ENCODE data around the gene NAA16. TPM values are rescaled to one million over a fixed set of nuclear protein-coding genes. Genes with fewer than 3 reads are reported as not detected.
"Not testable (repeated sequence)": the region's sequence is repeated elsewhere in the genome, so short reads cannot be mapped to it uniquely, and the experiment has no call there.

Gene NAA16
- total RNA-seq, 1 donor = 8.3 TPM

GRCh38 chr13:41418731-41419130 is 107.7 kb downstream of the NAA16 start:
- no peak overlapping the region for H3K4me2 ChIP-seq (ENCODE audit: insufficient read depth, low read length)
- H3K36me3 ChIP-seq (ENCODE audit: insufficient read depth, low read length) = no peaks in the 10 kb centered on the region
- no peaks in the 10 kb centered on the region for H3K27me3 ChIP-seq (ENCODE audit: insufficient read depth, low read length)
- H4K20me1 ChIP-seq (ENCODE audit: insufficient read depth, low read length) = no peaks in the 10 kb centered on the region
- no peak for TF ChIP-seq CTCF (IDR thresholded peaks at IDR 0.05; ENCODE audit: extremely low read depth, low read depth, low read length)
- no peak overlapping the region for H2AFZ ChIP-seq (ENCODE audit: low read length)
- H3K4me3 ChIP-seq (ENCODE audit: insufficient read depth, low read length) = no peak overlapping the region
- H3K9me3 ChIP-seq (ENCODE audit: low read depth, low read length) = no peaks in the 10 kb centered on the region
- H3K4me1 ChIP-seq (ENCODE audit: insufficient read depth, low read length) = peaks cover 3% of the 10 kb centered on the region
- H3K79me2 ChIP-seq (ENCODE audit: insufficient read depth, low read length) = no peaks in the 10 kb centered on the region
- H3K27ac ChIP-seq (ENCODE audit: low read depth, low read length) = no peak overlapping the region
- DNase-seq (ENCODE audit: insufficient read length, low spot score, missing footprints) = no peak

- Histone ChIP-seq H3K4me3 (ENCODE audit: insufficient read depth, low read length) (no peak overlapping the region), H3K27ac (ENCODE audit: low read depth, low read length) (no peak overlapping the region), H3K79me2 (ENCODE audit: insufficient read depth, low read length) (no peaks in the 10 kb centered on the region), H2AFZ (ENCODE audit: low read length) (no peak overlapping the region), H3K36me3 (ENCODE audit: insufficient read depth, low read length) (no peaks in the 10 kb centered on the region), H3K9me3 (ENCODE audit: low read depth, low read length) (no peaks in the 10 kb centered on the region), H3K4me1 (ENCODE audit: insufficient read depth, low read length) (peaks cover 3% of the 10 kb centered on the region), H4K20me1 (ENCODE audit: insufficient read depth, low read length) (no peaks in the 10 kb centered on the region), H3K27me3 (ENCODE audit: insufficient read depth, low read length) (no peaks in the 10 kb centered on the region), H3K4me2 (ENCODE audit: insufficient read depth, low read length) (no peak overlapping the region)
- no peak for DNase-seq (ENCODE audit: insufficient read length, low spot score, missing footprints)
- TF ChIP-seq CTCF (IDR thresholded peaks at IDR 0.05; ENCODE audit: extremely low read depth, low read depth, low read length) = no peak
These were observed 108.1 kb downstream of the NAA16 start for GRCh38 chr13:41419206-41419605.

- Histone ChIP-seq H3K36me3 (ENCODE audit: insufficient read depth, low read length) (no peaks in the 10 kb centered on the region), H3K4me1 (ENCODE audit: insufficient read depth, low read length) (peaks cover 3% of the 10 kb centered on the region), H3K79me2 (ENCODE audit: insufficient read depth, low read length) (no peaks in the 10 kb centered on the region), H3K4me3 (ENCODE audit: insufficient read depth, low read length) (no peak overlapping the region), H3K27ac (ENCODE audit: low read depth, low read length) (no peak overlapping the region), H4K20me1 (ENCODE audit: insufficient read depth, low read length) (no peaks in the 10 kb centered on the region), H3K27me3 (ENCODE audit: insufficient read depth, low read length) (no peaks in the 10 kb centered on the region), H3K4me2 (ENCODE audit: insufficient read depth, low read length) (no peak overlapping the region), H2AFZ (ENCODE audit: low read length) (no peak overlapping the region), H3K9me3 (ENCODE audit: low read depth, low read length) (no peaks in the 10 kb centered on the region)
- TF ChIP-seq CTCF (IDR thresholded peaks at IDR 0.05; ENCODE audit: extremely low read depth, low read depth, low read length) = no peak
- DNase-seq (ENCODE audit: insufficient read length, low spot score, missing footprints) = no peak
These were observed 109.1 kb downstream of the NAA16 start for GRCh38 chr13:41420146-41420545.

- H3K4me1 ChIP-seq (ENCODE audit: insufficient read depth, low read length); H3K4me2 ChIP-seq (ENCODE audit: insufficient read depth, low read length); H3K79me2 ChIP-seq (ENCODE audit: insufficient read depth, low read length); H4K20me1 ChIP-seq (ENCODE audit: insufficient read depth, low read length); H3K27me3 ChIP-seq (ENCODE audit: insufficient read depth, low read length); H2AFZ ChIP-seq (ENCODE audit: low read length); DNase-seq (ENCODE audit: insufficient read length, low spot score, missing footprints); H3K9me3 ChIP-seq (ENCODE audit: low read depth, low read length); H3K27ac ChIP-seq (ENCODE audit: low read depth, low read length); H3K4me3 ChIP-seq (ENCODE audit: insufficient read depth, low read length); H3K36me3 ChIP-seq (ENCODE audit: insufficient read depth, low read length): not testable (repeated sequence)
These were observed 110.3 kb downstream of the NAA16 start for GRCh38 chr13:41421330-41421729.

GRCh38 chr13:41421983-41422382 is 110.9 kb downstream of the NAA16 start:
- H3K27me3 ChIP-seq (ENCODE audit: insufficient read depth, low read length) = not testable (repeated sequence)

GRCh38 chr13:41423259-41423658 is 112.2 kb downstream of the NAA16 start:
- not testable (repeated sequence) for H3K36me3 ChIP-seq (ENCODE audit: insufficient read depth, low read length); H4K20me1 ChIP-seq (ENCODE audit: insufficient read depth, low read length); DNase-seq (ENCODE audit: insufficient read length, low spot score, missing footprints); H3K4me2 ChIP-seq (ENCODE audit: insufficient read depth, low read length); H3K27ac ChIP-seq (ENCODE audit: low read depth, low read length); H2AFZ ChIP-seq (ENCODE audit: low read length); H3K4me3 ChIP-seq (ENCODE audit: insufficient read depth, low read length); H3K9me3 ChIP-seq (ENCODE audit: low read depth, low read length); H3K4me1 ChIP-seq (ENCODE audit: insufficient read depth, low read length); H3K27me3 ChIP-seq (ENCODE audit: insufficient read depth, low read length); H3K79me2 ChIP-seq (ENCODE audit: insufficient read depth, low read length)

More at GRCh38 chr13:41421983-41422382, 110.9 kb downstream of the NAA16 start:
- not testable (repeated sequence) for H3K4me2 ChIP-seq (ENCODE audit: insufficient read depth, low read length); H3K9me3 ChIP-seq (ENCODE audit: low read depth, low read length); H3K4me3 ChIP-seq (ENCODE audit: insufficient read depth, low read length); DNase-seq (ENCODE audit: insufficient read length, low spot score, missing footprints); H3K36me3 ChIP-seq (ENCODE audit: insufficient read depth, low read length); H3K27ac ChIP-seq (ENCODE audit: low read depth, low read length); H4K20me1 ChIP-seq (ENCODE audit: insufficient read depth, low read length); H3K79me2 ChIP-seq (ENCODE audit: insufficient read depth, low read length); H3K4me1 ChIP-seq (ENCODE audit: insufficient read depth, low read length); H2AFZ ChIP-seq (ENCODE audit: low read length)

GRCh38 chr13:41424675-41425074 is 113.6 kb downstream of the NAA16 start:
- not testable (repeated sequence) for H3K4me3 ChIP-seq (ENCODE audit: insufficient read depth, low read length); DNase-seq (ENCODE audit: insufficient read length, low spot score, missing footprints); H4K20me1 ChIP-seq (ENCODE audit: insufficient read depth, low read length); H3K4me2 ChIP-seq (ENCODE audit: insufficient read depth, low read length); H3K79me2 ChIP-seq (ENCODE audit: insufficient read depth, low read length); H3K36me3 ChIP-seq (ENCODE audit: insufficient read depth, low read length); H2AFZ ChIP-seq (ENCODE audit: low read length); H3K9me3 ChIP-seq (ENCODE audit: low read depth, low read length); H3K4me1 ChIP-seq (ENCODE audit: insufficient read depth, low read length); H3K27me3 ChIP-seq (ENCODE audit: insufficient read depth, low read length); H3K27ac ChIP-seq (ENCODE audit: low read depth, low read length)
